Measurements from ENCODE around the gene FILIP1L.

DNA sequence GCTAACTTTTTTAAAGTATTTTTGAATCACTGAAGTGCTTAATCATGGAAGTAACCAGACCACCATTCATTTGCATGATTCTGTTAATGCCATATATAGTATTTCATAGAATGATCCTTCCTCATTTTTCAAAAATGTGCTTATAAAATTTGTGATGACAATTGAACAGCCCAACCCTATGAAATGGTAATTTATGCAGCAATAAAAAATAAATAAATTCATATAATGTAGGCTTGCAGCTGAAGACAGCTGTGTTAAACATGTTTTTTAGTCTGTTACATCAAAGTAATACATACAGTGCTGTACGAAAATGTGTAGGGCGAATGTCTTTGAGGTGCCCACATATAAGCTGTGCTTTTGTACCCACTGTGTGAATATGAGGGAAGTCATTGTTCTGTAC is 131.7 kb downstream of the FILIP1L start:
- TF ChIP-seq TAF1 (IDR thresholded peaks at IDR 0.05; ENCODE audit: borderline replicate concordance, insufficient read depth, low read length) (no peak), POLR2AphosphoS5 (IDR thresholded peaks at IDR 0.05; ENCODE audit: low read depth, low read length) (no peak), SIN3A (IDR thresholded peaks at IDR 0.05; ENCODE audit: borderline replicate concordance, insufficient read depth, low read length) (no peak), FOXP2 (optimal IDR thresholded peaks at IDR 0.05; ENCODE audit: borderline replicate concordance, extremely low read depth, extremely low read length, insufficient read depth) (no peak)
- TF ChIP-seq, protein P1, sequence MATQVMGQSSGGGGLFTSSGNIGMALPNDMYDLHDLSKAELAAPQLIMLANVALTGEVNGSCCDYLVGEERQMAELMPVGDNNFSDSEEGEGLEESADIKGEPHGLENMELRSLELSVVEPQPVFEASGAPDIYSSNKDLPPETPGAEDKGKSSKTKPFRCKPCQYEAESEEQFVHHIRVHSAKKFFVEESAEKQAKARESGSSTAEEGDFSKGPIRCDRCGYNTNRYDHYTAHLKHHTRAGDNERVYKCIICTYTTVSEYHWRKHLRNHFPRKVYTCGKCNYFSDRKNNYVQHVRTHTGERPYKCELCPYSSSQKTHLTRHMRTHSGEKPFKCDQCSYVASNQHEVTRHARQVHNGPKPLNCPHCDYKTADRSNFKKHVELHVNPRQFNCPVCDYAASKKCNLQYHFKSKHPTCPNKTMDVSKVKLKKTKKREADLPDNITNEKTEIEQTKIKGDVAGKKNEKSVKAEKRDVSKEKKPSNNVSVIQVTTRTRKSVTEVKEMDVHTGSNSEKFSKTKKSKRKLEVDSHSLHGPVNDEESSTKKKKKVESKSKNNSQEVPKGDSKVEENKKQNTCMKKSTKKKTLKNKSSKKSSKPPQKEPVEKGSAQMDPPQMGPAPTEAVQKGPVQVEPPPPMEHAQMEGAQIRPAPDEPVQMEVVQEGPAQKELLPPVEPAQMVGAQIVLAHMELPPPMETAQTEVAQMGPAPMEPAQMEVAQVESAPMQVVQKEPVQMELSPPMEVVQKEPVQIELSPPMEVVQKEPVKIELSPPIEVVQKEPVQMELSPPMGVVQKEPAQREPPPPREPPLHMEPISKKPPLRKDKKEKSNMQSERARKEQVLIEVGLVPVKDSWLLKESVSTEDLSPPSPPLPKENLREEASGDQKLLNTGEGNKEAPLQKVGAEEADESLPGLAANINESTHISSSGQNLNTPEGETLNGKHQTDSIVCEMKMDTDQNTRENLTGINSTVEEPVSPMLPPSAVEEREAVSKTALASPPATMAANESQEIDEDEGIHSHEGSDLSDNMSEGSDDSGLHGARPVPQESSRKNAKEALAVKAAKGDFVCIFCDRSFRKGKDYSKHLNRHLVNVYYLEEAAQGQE (IDR thresholded peaks at IDR 0.05; ENCODE audit: insufficient read depth in 1 of 2, low read depth in 2 of 2, low read length in 2 of 2), result no peak
